ENCODE data around the gene IL1B. TPM values are rescaled to one million over a fixed set of nuclear protein-coding genes. Genes with fewer than 3 reads are reported as not detected.

IL1B gene
- total RNA-seq, 1 experiment from 2014 or later, result 1.4 TPM

GRCh38 chr2:112832841-112833638, 3.5 kb downstream of the IL1B start:
- H3K79me2 ChIP-seq (ENCODE audit: low read depth), result no peaks in the 10 kb centered on the region
- ChIA-PET CTCF (interaction anchor here (0.6 to 0.7 kb wide), 2 partner anchors 109 to 231 kb away, joined by 3 to 4 read pairs; no protein-coding TSS in a partner anchor), POLR2A (ENCODE audit: unreplicated experiment) (no interaction called here)
- peaks cover 21% of the 10 kb centered on the region for H3F3A ChIP-seq (ENCODE audit: insufficient read depth, low read depth)
- DNase-seq, result no peak
- H3K27me3 ChIP-seq (ENCODE audit: insufficient read depth, low read depth), result no peaks in the 10 kb centered on the region
- H3K4me2 ChIP-seq, result peak overlapping the region; percentile 87
- H3K9me2 ChIP-seq (ENCODE audit: insufficient read depth), result no peaks in the 10 kb centered on the region
- no peak for TF ChIP-seq CTCF (conservative IDR thresholded peaks at IDR 0.05)
- no peak for TF ChIP-seq EZH2 (IDR thresholded peaks at IDR 0.05; ENCODE audit: low read depth)
- H3K4me1 ChIP-seq (replicated peaks; ENCODE audit: insufficient read depth), result peaks cover 47% of the 10 kb centered on the region
- intact Hi-C loops (cut with micrococcal nuclease; ENCODE audit: unreplicated experiment), result no loop called here
- no peaks in the 10 kb centered on the region for H4K20me1 ChIP-seq (ENCODE audit: insufficient read depth)
- H3K9me3 ChIP-seq (ENCODE audit: insufficient read depth, low read depth), result peaks cover 3% of the 10 kb centered on the region
- no peak overlapping the region for H3K27ac ChIP-seq
- H3K4me3 ChIP-seq, result no peak overlapping the region
- no TSS peak for BruUV-seq (replicated peaks)
- no peak overlapping the region for H2AFZ ChIP-seq
- no peaks in the 10 kb centered on the region for H3K36me3 ChIP-seq (ENCODE audit: low read depth)

GRCh38 chr2:112831946-112832840, 4.4 kb downstream of the IL1B start:
- no peak for TF ChIP-seq CTCF (conservative IDR thresholded peaks at IDR 0.05)
- TF ChIP-seq EZH2 (IDR thresholded peaks at IDR 0.05; ENCODE audit: low read depth), result no peak
- Histone ChIP-seq H4K20me1 (ENCODE audit: insufficient read depth) (no peaks in the 10 kb centered on the region), H3F3A (ENCODE audit: insufficient read depth, low read depth) (peaks cover 19% of the 10 kb centered on the region), H3K4me1 (replicated peaks; ENCODE audit: insufficient read depth) (peaks cover 44% of the 10 kb centered on the region), H3K27ac (no peak overlapping the region), H3K4me3 (no peak overlapping the region), H3K27me3 (ENCODE audit: insufficient read depth, low read depth) (no peaks in the 10 kb centered on the region), H3K36me3 (ENCODE audit: low read depth) (no peaks in the 10 kb centered on the region), H3K4me2 (no peak overlapping the region), H3K9me3 (ENCODE audit: insufficient read depth, low read depth) (peaks cover 3% of the 10 kb centered on the region), H3K79me2 (ENCODE audit: low read depth) (no peaks in the 10 kb centered on the region), H3K9me2 (ENCODE audit: insufficient read depth) (no peaks in the 10 kb centered on the region), H2AFZ (no peak overlapping the region)
- BruUV-seq (replicated peaks), result no TSS peak
- DNase-seq, result no peak
- POLR2A ChIA-PET (ENCODE audit: unreplicated experiment), result no interaction called here
- CTCF ChIA-PET, result interaction anchor here (0.6 kb wide), 1 partner anchor 230 kb away, joined by 4 read pairs; no protein-coding TSS in a partner anchor
- intact Hi-C loops (cut with micrococcal nuclease; ENCODE audit: unreplicated experiment), result no loop called here

GRCh38 chr2:112831513-112831845, 5.1 kb downstream of the IL1B start:
- H3K9me2 ChIP-seq (ENCODE audit: insufficient read depth), result no peaks in the 10 kb centered on the region
- peaks cover 3% of the 10 kb centered on the region for H3K9me3 ChIP-seq (ENCODE audit: insufficient read depth, low read depth)
- H3K27me3 ChIP-seq (ENCODE audit: insufficient read depth, low read depth), result no peaks in the 10 kb centered on the region
- H3K27ac ChIP-seq, result no peak overlapping the region
- H3K36me3 ChIP-seq (ENCODE audit: low read depth), result no peaks in the 10 kb centered on the region
- H3K79me2 ChIP-seq (ENCODE audit: low read depth), result no peaks in the 10 kb centered on the region
- H3K4me3 ChIP-seq, result no peak overlapping the region
- H4K20me1 ChIP-seq (ENCODE audit: insufficient read depth), result no peaks in the 10 kb centered on the region
- no peak overlapping the region for H2AFZ ChIP-seq
- BruUV-seq (replicated peaks), result no TSS peak
- no peak overlapping the region for H3K4me2 ChIP-seq
- no peak for DNase-seq
- intact Hi-C loops (cut with micrococcal nuclease; ENCODE audit: unreplicated experiment), result no loop called here
- TF ChIP-seq CTCF (conservative IDR thresholded peaks at IDR 0.05), result no peak
- TF ChIP-seq EZH2 (IDR thresholded peaks at IDR 0.05; ENCODE audit: low read depth), result no peak
- peaks cover 14% of the 10 kb centered on the region for H3F3A ChIP-seq (ENCODE audit: insufficient read depth, low read depth)
- peaks cover 37% of the 10 kb centered on the region for H3K4me1 ChIP-seq (replicated peaks; ENCODE audit: insufficient read depth)
- ChIA-PET CTCF (no interaction called here), POLR2A (ENCODE audit: unreplicated experiment) (no interaction called here)
